IMR-90 (cell line): ENCODE results near the gene UNK. TPM values are rescaled to one million over a fixed set of nuclear protein-coding genes. Genes with fewer than 3 reads are reported as not detected.

Experiments used
- ATAC-seq: fragments of 200-7000 bp; cut with Tn5 transposase; 2 replicates; pipeline ENCODE4 v1.9.1; 2020; ENCODE audit warnings: low read depth, mild to moderate bottlenecking, moderate library complexity
- BruUV-seq: library from RNA; stranded (reverse); fragments of 400-500 nt; replicated peaks from 2 replicates; lab custom pipeline; 2021; lab: Mats Ljungman, UMichigan
- CTCF ChIA-PET: fragments of 300-600 bp; formaldehyde crosslinking; extraction: SDS; loops from one replicate; lab custom pipeline; 2021; ENCODE audit warnings: antibody characterized with exemption; lab: Yijun Ruan, JAX
- POLR2A ChIA-PET: fragments of 300-600 bp; sonication (Branson Sonifier 250); formaldehyde crosslinking; loops from one replicate; lab custom pipeline; 2022; ENCODE audit warnings: antibody characterized with exemption; ENCODE audit not compliant: unreplicated experiment; lab: Charles Lee
- DNase-seq: peaks from one replicate; pipeline ENCODE4 v3.0.0; 2013
- H2AFZ ChIP-seq: replicated peaks from 2 replicates; pipeline ENCODE3; 2013; ENCODE audit warnings: low read length, mild to moderate bottlenecking; ENCODE audit not compliant: poor library complexity
- H2AK5ac ChIP-seq: 2 replicates; pipeline ENCODE4 v1.6.1; 2013; ENCODE audit warnings: low read depth, low read length, inconsistent platforms
- H2AK9ac ChIP-seq: replicated peaks from 2 replicates; pipeline ENCODE3; 2013; ENCODE audit warnings: mild to moderate bottlenecking, low read depth, low read length, moderate library complexity; ENCODE audit not compliant: poor library complexity
- H2BK120ac ChIP-seq: 2 replicates; pipeline ENCODE4 v1.6.1; 2013; ENCODE audit warnings: low read depth, low read length, inconsistent platforms
- H2BK15ac ChIP-seq: 3 replicates; pipeline ENCODE4 v1.6.1; 2013; ENCODE audit warnings: low read depth, low read length, inconsistent platforms
- H2BK20ac ChIP-seq: 2 replicates; pipeline ENCODE4 v1.6.1; 2013; ENCODE audit warnings: low read depth, mild to moderate bottlenecking, inconsistent platforms, low read length, moderate library complexity
- H2BK5ac ChIP-seq: 2 replicates; pipeline ENCODE4 v1.6.1; 2013; ENCODE audit warnings: mild to moderate bottlenecking, low read depth, low read length, inconsistent platforms; ENCODE audit not compliant: poor library complexity, severe bottlenecking
- H3K14ac ChIP-seq: replicated peaks from 2 replicates; pipeline ENCODE4 v1.6.1; 2013; ENCODE audit warnings: low read depth, low read length, inconsistent platforms
- H3K18ac ChIP-seq: 2 replicates; pipeline ENCODE4 v1.6.1; 2013; ENCODE audit warnings: low read depth, low read length, control low read depth
- H3K23ac ChIP-seq: 2 replicates; pipeline ENCODE4 v1.6.1; 2013; ENCODE audit warnings: low read depth, low read length, inconsistent platforms
- H3K27ac ChIP-seq: 2 replicates; pipeline ENCODE4 v1.5.1; 2013; ENCODE audit warnings: mild to moderate bottlenecking, control low read depth, low read length; ENCODE audit not compliant: insufficient read depth
- H3K27me3 ChIP-seq: 2 replicates; pipeline ENCODE4 v1.6.1; 2013; ENCODE audit warnings: low read length; ENCODE audit not compliant: control insufficient read depth, insufficient read depth
- H3K36me3 ChIP-seq: 2 replicates; pipeline ENCODE4 v1.6.1; 2013; ENCODE audit warnings: low read length, mixed read lengths; ENCODE audit not compliant: control insufficient read depth, insufficient read depth
- H3K4ac ChIP-seq: 2 replicates; pipeline ENCODE4 v1.6.1; 2013; ENCODE audit warnings: low read depth, low read length, inconsistent platforms
- H3K4me1 ChIP-seq: 2 replicates; pipeline ENCODE4 v1.6.1; 2013; ENCODE audit warnings: low read length, mixed read lengths; ENCODE audit not compliant: control insufficient read depth, insufficient read depth
- H3K4me2 ChIP-seq: 2 replicates; pipeline ENCODE4 v1.6.1; 2013; ENCODE audit warnings: low read depth, mild to moderate bottlenecking, control low read depth, low read length, moderate library complexity
- H3K4me3 ChIP-seq: 2 replicates; pipeline ENCODE4 v1.5.1; 2013; ENCODE audit warnings: low read depth, mild to moderate bottlenecking, control low read depth, low read length, moderate library complexity; ENCODE audit not compliant: insufficient read depth
- H3K56ac ChIP-seq: 2 replicates; pipeline ENCODE4 v1.6.1; 2013; ENCODE audit warnings: low read length, inconsistent platforms; ENCODE audit not compliant: insufficient read depth; ENCODE audit errors: extremely low read depth
- H3K79me1 ChIP-seq, 2 experiments: 2 replicates each; pipeline ENCODE4 v1.6.1; 2013; ENCODE audit warnings: low read length in 2 of 2, inconsistent platforms in 1 of 2, low read depth in 1 of 2
- H3K9ac ChIP-seq: 2 replicates; pipeline ENCODE4 v1.6.1; 2013; ENCODE audit warnings: low read depth, low read length, control low read depth
- H3K9me1 ChIP-seq: 2 replicates; pipeline ENCODE4 v1.6.1; 2013; ENCODE audit warnings: low read length, inconsistent platforms; ENCODE audit not compliant: insufficient read depth
- H3K9me3 ChIP-seq: 2 replicates; pipeline ENCODE4 v1.6.1; 2013; ENCODE audit warnings: low read length; ENCODE audit not compliant: control insufficient read depth, insufficient read depth
- H4K20me1 ChIP-seq: 2 replicates; pipeline ENCODE4 v1.6.1; 2013; ENCODE audit warnings: low read length, inconsistent platforms; ENCODE audit not compliant: insufficient read depth
- H4K5ac ChIP-seq: 2 replicates; pipeline ENCODE4 v1.6.1; 2013; ENCODE audit warnings: mild to moderate bottlenecking, low read depth, low read length, control low read depth
- H4K8ac ChIP-seq, 2 experiments: 2 replicates each; pipeline ENCODE4 v1.6.1; 2013; ENCODE audit warnings: low read depth in 2 of 2, low read length in 2 of 2, control low read depth in 1 of 2, inconsistent platforms in 1 of 2
- H4K91ac ChIP-seq: 2 replicates; pipeline ENCODE4 v1.6.1; 2013; ENCODE audit warnings: low read depth, low read length, inconsistent platforms; ENCODE audit not compliant: insufficient read depth
- BHLHE40 ChIP-seq: fragments of 150-350 bp; IDR thresholded peaks from 2 replicates; pipeline ENCODE4 v1.6.1; 2016; ENCODE audit warnings: mild to moderate bottlenecking, low read depth, low read length
- CEBPB ChIP-seq: IDR thresholded peaks from 2 replicates; pipeline ENCODE4 v1.6.1; 2012; ENCODE audit warnings: low read depth, low read length, improper control_type of control experiment
- CHD1 ChIP-seq: IDR thresholded peaks from 2 replicates; pipeline ENCODE4 v1.6.1; 2012; ENCODE audit warnings: low read depth, low read length, improper control_type of control experiment
- FOS ChIP-seq: fragments of 150-350 bp; IDR thresholded peaks from 2 replicates; pipeline ENCODE4 v1.6.1; 2016; ENCODE audit warnings: low read depth, low read length
- POLR2A ChIP-seq: IDR thresholded peaks from 2 replicates; pipeline ENCODE4 v1.6.1; 2012; ENCODE audit warnings: mild to moderate bottlenecking, low read depth, low read length
- RAD21 ChIP-seq: IDR thresholded peaks from 2 replicates; pipeline ENCODE4 v1.6.1; 2012; ENCODE audit warnings: low read length, improper control_type of control experiment
- RFX5 ChIP-seq: IDR thresholded peaks from 2 replicates; pipeline ENCODE4 v1.8.0; 2012; ENCODE audit warnings: low read depth, mild to moderate bottlenecking, low read length, moderate library complexity
- SMC3 ChIP-seq: fragments of 150-350 bp; IDR thresholded peaks from 2 replicates; pipeline ENCODE4 v1.6.1; 2016; ENCODE audit warnings: low read depth, mild to moderate bottlenecking, antibody characterized with exemption, low read length, moderate library complexity
- WGBS, 2 experiments: methylation state at CpG; one replicate each; pipeline versions ENCODE4 v1.1.5 to v1.1.7; 2013; ENCODE audit warnings: missing lambda C conversion rate in 2 of 2; ENCODE audit not compliant: insufficient read length in 1 of 2; ENCODE audit errors: extremely low coverage in 2 of 2; 5-methylcytosine and 5-hydroxymethylcytosine counted together
- dilution Hi-C: fragments of 300-500 bp; cut with HindIII; formaldehyde crosslinking; loops from one replicate; pipeline ENCODE4 v1.14.3; 2018; ENCODE audit warnings: low sequenced_read_pairs; ENCODE audit not compliant: unreplicated experiment
- in situ Hi-C: fragments of 300-500 bp; cut with MboI; formaldehyde crosslinking; loops from 3 replicates; pipeline ENCODE4 v1.14.3; 2019; ENCODE audit warnings: low sequenced_read_pairs, inconsistent platforms, mixed read lengths
- intact Hi-C: fragments of 100-400 bp; cut with micrococcal nuclease; formaldehyde crosslinking; loops from 2 replicates; pipeline ENCODE4 v1.10.0; 2022
- polyA plus RNA-seq, 3 experiments: library from polyadenylated mRNA; depleted of rRNA; stranded (reverse); fragments of >200 nt; gene quantifications; 2 replicates each; pipeline ENCODE4 v1.2.3, GENCODE V29; 2012; ENCODE audit warnings: low replicate concordance in 1 of 3
- total RNA-seq: library from RNA; depleted of rRNA; stranded (reverse); fragments of >200 nt; gene quantifications from 2 replicates; pipeline ENCODE4 v1.2.3, GENCODE V29; 2012

Gene UNK
- total and polyA plus RNA-seq, 2 of the 4 experiments (the other 2 are of a cell fraction): 15.4 to 17.3 TPM

DNA sequence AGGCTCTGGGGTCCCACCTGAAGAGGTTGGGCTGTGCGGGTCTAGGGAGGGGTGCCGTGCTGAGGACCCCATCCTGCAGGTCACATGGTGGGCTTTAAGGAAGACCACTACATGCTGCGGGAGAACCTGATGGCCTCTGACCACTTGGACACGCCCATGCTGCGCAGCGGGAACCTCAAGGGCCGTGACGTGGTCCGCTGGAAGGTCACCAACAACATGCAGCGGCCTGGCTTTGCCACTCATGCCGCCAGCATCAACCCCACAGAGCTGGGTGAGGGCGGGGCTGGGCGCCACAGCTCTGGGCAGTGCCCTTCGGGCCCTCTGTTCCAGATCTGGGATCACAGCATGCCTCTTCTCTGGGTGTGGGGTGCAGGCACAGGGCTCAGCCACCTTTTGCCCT is 44.8 kb upstream of the UNK start:
- H3K9me3 ChIP-seq: no peaks in the 10 kb centered on the region
- no peak overlapping the region for H3K4me3 ChIP-seq
- H3K36me3 ChIP-seq: no peaks in the 10 kb centered on the region
- H2AK9ac ChIP-seq: no peak overlapping the region
- H4K91ac ChIP-seq: no peak overlapping the region
- H3K4me2 ChIP-seq: no peak overlapping the region
- no peak overlapping the region for H2BK15ac ChIP-seq
- ChIA-PET POLR2A (no interaction called here), CTCF (no interaction called here)
- H4K5ac ChIP-seq: no peak overlapping the region
- intact Hi-C loops (no loop called here), dilution Hi-C loops (no loop called here), in situ Hi-C loops (loop anchor here (10.0 kb wide), 1 partner anchor 315 kb away; no protein-coding TSS in a partner anchor)
- H4K20me1 ChIP-seq: no peaks in the 10 kb centered on the region
- TF ChIP-seq RAD21 (no peak), CHD1 (no peak), RFX5 (no peak), POLR2A (no peak), SMC3 (no peak), BHLHE40 (no peak), FOS (no peak), CEBPB (no peak)
- H3K9ac ChIP-seq: no peak overlapping the region
- no peak overlapping the region for H2AFZ ChIP-seq
- no peak for ATAC-seq
- BruUV-seq: no TSS peak
- H3K56ac ChIP-seq: no peak overlapping the region
- H4K8ac ChIP-seq: no peak overlapping the region
- no peak overlapping the region for H2AK5ac ChIP-seq
- H3K27me3 ChIP-seq: peaks cover 2% of the 10 kb centered on the region; the same call in 1 of the 2 replicates
- no peak for DNase-seq
- H3K14ac ChIP-seq: no peak overlapping the region
- no peak overlapping the region for H2BK5ac ChIP-seq
- H3K4ac ChIP-seq: no peak overlapping the region
- no peak overlapping the region for H3K23ac ChIP-seq
- no peaks in the 10 kb centered on the region for H3K4me1 ChIP-seq
- no peak overlapping the region for H2BK20ac ChIP-seq
- no peaks in the 10 kb centered on the region for H3K79me1 ChIP-seq
- H3K9me1 ChIP-seq: no peaks in the 10 kb centered on the region
- 88% methylated on average over 4 of the region's 14 CpGs; no CpG with 5 or more reads in 1 of the 2 experiments for WGBS, 2 experiments
- no peak overlapping the region for H2BK120ac ChIP-seq
- no peak overlapping the region for H3K18ac ChIP-seq
- no peak overlapping the region for H3K27ac ChIP-seq
